H1 (cell line): ENCODE results near the gene RPL28. TPM values are rescaled to one million over a fixed set of nuclear protein-coding genes. Genes with fewer than 3 reads are reported as not detected.
A peak's percentile ranks its signal among the peaks of the same experiment; 100 is the strongest.

ENCODE experiments used
- CTCF ChIA-PET: fragments of 300-600 bp; sonication (Branson Sonifier 250); formaldehyde crosslinking; loops from one replicate; lab custom pipeline; 2021; ENCODE audit not compliant: partially characterized antibody; lab: Charles Lee
- POLR2A ChIA-PET: fragments of 300-600 bp; sonication (Branson Sonifier 250); formaldehyde crosslinking; loops from one replicate; lab custom pipeline; 2021; ENCODE audit warnings: inconsistent platforms; ENCODE audit not compliant: partially characterized antibody; lab: Charles Lee
- DNase-seq, 2 experiments: peaks; one replicate each; pipeline versions ENCODE4 v3.0.0 to v3.0.0-alpha.2; 2010 to 2022; ENCODE audit warnings: low spot score in 2 of 2, low read depth in 1 of 2, mixed read lengths in 1 of 2
- FAIRE-seq: peaks from 2 replicates; lab custom pipeline; 2011; peaks lifted over from hg19 to GRCh38; lab: Jason Lieb, UNC
- H2AFZ ChIP-seq: 2 replicates; pipeline ENCODE4 v1.8.1; 2012; ENCODE audit warnings: low read length, inconsistent platforms
- H2AK5ac ChIP-seq: 2 replicates; pipeline ENCODE4 v1.6.1; 2013; ENCODE audit warnings: low read depth, low read length
- H2BK120ac ChIP-seq: replicated peaks from 2 replicates; pipeline ENCODE3; 2013; ENCODE audit warnings: low read depth, low read length, inconsistent platforms
- H2BK12ac ChIP-seq: 2 replicates; pipeline ENCODE4 v1.6.1; 2013; ENCODE audit warnings: low read depth, low read length
- H2BK15ac ChIP-seq: 2 replicates; pipeline ENCODE4 v1.6.1; 2013; ENCODE audit warnings: low read length
- H2BK20ac ChIP-seq: 2 replicates; pipeline ENCODE4 v1.6.1; 2013; ENCODE audit warnings: low read length
- H2BK5ac ChIP-seq: 2 replicates; pipeline ENCODE4 v1.6.1; 2013; ENCODE audit warnings: low read depth, low read length
- H3K14ac ChIP-seq: 2 replicates; pipeline ENCODE4 v1.6.1; 2013; ENCODE audit warnings: inconsistent platforms; ENCODE audit not compliant: insufficient read length
- H3K18ac ChIP-seq: 2 replicates; pipeline ENCODE4 v1.6.1; 2013; ENCODE audit warnings: low read length; ENCODE audit errors: extremely low read depth
- H3K23ac ChIP-seq: 2 replicates; pipeline ENCODE4 v1.6.1; 2013; ENCODE audit warnings: inconsistent platforms; ENCODE audit not compliant: insufficient read length
- H3K23me2 ChIP-seq: 2 replicates; pipeline ENCODE4 v1.6.1; 2013; ENCODE audit warnings: low read depth, low read length
- H3K27ac ChIP-seq: 2 replicates; pipeline ENCODE4 v1.6.1; 2011; ENCODE audit warnings: low read depth, low read length, inconsistent platforms
- H3K27me3 ChIP-seq, 4 experiments: replicated peaks in 1 of 4; 1 replicate in 1 of 4; 2 replicates in 3 of 4; pipeline versions ENCODE4 v1.6.1 to v1.8.1; 2011 to 2013; ENCODE audit warnings: low read length in 3 of 4, mild to moderate bottlenecking in 3 of 4, inconsistent platforms in 2 of 4, mixed read lengths in 2 of 4, moderate library complexity in 1 of 4; ENCODE audit not compliant: control insufficient read depth in 3 of 4, insufficient read depth in 3 of 4; ENCODE audit errors: extremely low read depth in 1 of 4
- H3K36me3 ChIP-seq, 4 experiments: 2 replicates each; pipeline versions ENCODE4 v1.6.1 to v1.8.1; 2011 to 2013; ENCODE audit warnings: mild to moderate bottlenecking in 4 of 4, low read length in 3 of 4, moderate library complexity in 2 of 4, control low read depth in 1 of 4, inconsistent platforms in 1 of 4; ENCODE audit not compliant: insufficient read depth in 4 of 4, control insufficient read depth in 2 of 4
- H3K4ac ChIP-seq: replicated peaks from 2 replicates; pipeline ENCODE3; 2013; ENCODE audit warnings: low read length, low read depth, mixed read lengths, inconsistent platforms; ENCODE audit not compliant: insufficient read length
- H3K4me1 ChIP-seq, 4 experiments: replicated peaks in 1 of 4; 1 replicate in 1 of 4; 2 replicates in 3 of 4; pipeline versions ENCODE4 v1.6.1 to v1.8.1; 2011 to 2013; ENCODE audit warnings: low read length in 3 of 4, inconsistent platforms in 2 of 4, mixed read lengths in 1 of 4; ENCODE audit not compliant: insufficient read depth in 4 of 4, control insufficient read depth in 3 of 4
- H3K4me2 ChIP-seq, 2 experiments: 2 replicates each; pipeline versions ENCODE4 v1.6.1 to v1.8.1; 2011 to 2013; ENCODE audit warnings: low read depth in 2 of 2, low read length in 2 of 2, control low read depth in 1 of 2, inconsistent platforms in 1 of 2, mild to moderate bottlenecking in 1 of 2; ENCODE audit not compliant: insufficient read depth in 1 of 2
- H3K4me3 ChIP-seq, 4 experiments: fragments of 200-600, 300-600 bp in 1 of 4; sonication (generic), shearing (Covaris generic), sonication (Bioruptor Twin) in 1 of 4; 2 replicates each; pipeline versions ENCODE4 v1.5.1 to v1.8.1; 2011 to 2016; ENCODE audit warnings: low read length in 4 of 4, low read depth in 3 of 4, control low read depth in 2 of 4, inconsistent platforms in 2 of 4, mild to moderate bottlenecking in 2 of 4, mixed read lengths in 1 of 4, moderate library complexity in 1 of 4; ENCODE audit not compliant: insufficient read depth in 2 of 4; ENCODE audit errors: extremely low read depth in 1 of 4
- H3K56ac ChIP-seq: replicated peaks from 2 replicates; pipeline ENCODE3; 2013; ENCODE audit warnings: low read depth, mild to moderate bottlenecking, mixed read lengths, low read length, inconsistent platforms; ENCODE audit not compliant: insufficient read length
- H3K79me1 ChIP-seq: 2 replicates; pipeline ENCODE4 v1.6.1; 2013; ENCODE audit warnings: low read depth, low read length, control low read depth
- H3K79me2 ChIP-seq, 2 experiments: 2 replicates each; pipeline versions ENCODE4 v1.6.1 to v1.8.1; 2012 to 2013; ENCODE audit warnings: low read length in 2 of 2, mild to moderate bottlenecking in 2 of 2, inconsistent platforms in 1 of 2; ENCODE audit not compliant: insufficient read depth in 2 of 2, control insufficient read depth in 1 of 2
- H3K9ac ChIP-seq, 4 experiments: replicated peaks in 1 of 4; 1 replicate in 1 of 4; 2 replicates in 3 of 4; pipeline versions ENCODE4 v1.6.1 to v1.8.1; 2011 to 2013; ENCODE audit warnings: low read depth in 3 of 4, low read length in 3 of 4, control low read depth in 2 of 4, mild to moderate bottlenecking in 2 of 4, moderate library complexity in 2 of 4, inconsistent platforms in 1 of 4; ENCODE audit errors: extremely low read depth in 1 of 4
- H3K9me3 ChIP-seq, 2 experiments: 2 replicates each; pipeline versions ENCODE4 v1.6.1 to v1.8.1; 2012 to 2013; ENCODE audit warnings: mild to moderate bottlenecking in 2 of 2, moderate library complexity in 2 of 2, control low read depth in 1 of 2, inconsistent platforms in 1 of 2, low read depth in 1 of 2, low read length in 1 of 2, mixed read lengths in 1 of 2; ENCODE audit not compliant: insufficient read depth in 2 of 2
- H4K20me1 ChIP-seq, 2 experiments: replicated peaks in 1 of 2; 2 replicates each; pipeline versions ENCODE3 to v1.8.1; 2011 to 2013; ENCODE audit warnings: inconsistent platforms in 2 of 2, low read length in 2 of 2, mild to moderate bottlenecking in 1 of 2; ENCODE audit not compliant: insufficient read depth in 2 of 2, control insufficient read depth in 1 of 2
- H4K5ac ChIP-seq: 2 replicates; pipeline ENCODE4 v1.6.1; 2013; ENCODE audit warnings: low read length, low read depth, mixed read lengths, inconsistent platforms; ENCODE audit not compliant: insufficient read length
- H4K8ac ChIP-seq: 2 replicates; pipeline ENCODE4 v1.8.0; 2013; ENCODE audit warnings: mild to moderate bottlenecking, moderate library complexity, low read length, inconsistent platforms; ENCODE audit not compliant: insufficient read depth; ENCODE audit errors: extremely low read depth
- H4K91ac ChIP-seq: replicated peaks from 2 replicates; pipeline ENCODE3; 2013; ENCODE audit warnings: low read length, mixed read lengths, inconsistent platforms; ENCODE audit not compliant: insufficient read length
- JUN ChIP-seq: IDR thresholded peaks from 2 replicates; pipeline ENCODE4 v1.6.1; 2011; ENCODE audit warnings: low read depth, mild to moderate bottlenecking, improper control_type of control experiment, low read length
- MAX ChIP-seq: IDR thresholded peaks from 2 replicates; pipeline ENCODE4 v1.6.1; 2012; ENCODE audit warnings: inconsistent platforms
- SUZ12 ChIP-seq: fragments of 200-600 bp; sonication (generic); IDR thresholded peaks from 2 replicates; pipeline ENCODE4 v1.6.1; 2012; ENCODE audit warnings: mild to moderate bottlenecking, inconsistent platforms, low read length, moderate library complexity, mixed read lengths
- USF2 ChIP-seq: IDR thresholded peaks from 2 replicates; pipeline ENCODE4 v1.6.1; 2011; ENCODE audit warnings: low read length, improper control_type of control experiment
- WGBS, 2 experiments: shearing (Covaris generic) in 1 of 2; methylation state at CpG; one replicate each; pipeline versions ENCODE4 v1.1.6 to v1.1.7; 2013 to 2015; ENCODE audit warnings: low lambda C conversion rate in 2 of 2, mixed read lengths in 2 of 2, inconsistent platforms in 1 of 2, low coverage in 1 of 2, missing lambda C conversion rate in 1 of 2; ENCODE audit not compliant: insufficient replicate concordance in 2 of 2, insufficient coverage in 1 of 2, insufficient read length in 1 of 2; ENCODE audit errors: extremely low coverage in 1 of 2, missing lambda C conversion rate in 1 of 2; 5-methylcytosine and 5-hydroxymethylcytosine counted together
- polyA plus RNA-seq, 7 experiments: library from polyadenylated mRNA; depleted of rRNA in 3 of 7; stranded (reverse) in 5 of 7; unstranded in 2 of 7; fragments of >200 nt in 5 of 7; fragments of 200-250 nt in 2 of 7; gene quantifications; 1 replicate in 5 of 7; 2 replicates in 1 of 7; 4 replicates in 1 of 7; pipeline versions ENCODE4 v1.2.1 to v1.2.3, GENCODE V29; 2011 to 2013; ENCODE audit warnings: missing spikeins in 2 of 7, mixed read lengths in 2 of 7
- total RNA-seq: library from RNA; stranded (reverse); fragmentation: NEBNext Ultra II Directional; extraction: Animal tissue kit (Norgen Biotek cat#: 25700); gene quantifications from 2 replicates; pipeline ENCODE4 v1.2.1, GENCODE V29; 2021
- TF ChIP-seq, protein P1 (sequence below): IDR thresholded peaks from 2 replicates; pipeline ENCODE4 v1.6.1; 2012; ENCODE audit warnings: inconsistent platforms

RPL28 gene
- total and polyA plus RNA-seq, 2 of the 8 experiments (the other 6 are each of a cell fraction or from before 2014, with no cell fraction given): 2,123 to 8,402 TPM

DNA sequence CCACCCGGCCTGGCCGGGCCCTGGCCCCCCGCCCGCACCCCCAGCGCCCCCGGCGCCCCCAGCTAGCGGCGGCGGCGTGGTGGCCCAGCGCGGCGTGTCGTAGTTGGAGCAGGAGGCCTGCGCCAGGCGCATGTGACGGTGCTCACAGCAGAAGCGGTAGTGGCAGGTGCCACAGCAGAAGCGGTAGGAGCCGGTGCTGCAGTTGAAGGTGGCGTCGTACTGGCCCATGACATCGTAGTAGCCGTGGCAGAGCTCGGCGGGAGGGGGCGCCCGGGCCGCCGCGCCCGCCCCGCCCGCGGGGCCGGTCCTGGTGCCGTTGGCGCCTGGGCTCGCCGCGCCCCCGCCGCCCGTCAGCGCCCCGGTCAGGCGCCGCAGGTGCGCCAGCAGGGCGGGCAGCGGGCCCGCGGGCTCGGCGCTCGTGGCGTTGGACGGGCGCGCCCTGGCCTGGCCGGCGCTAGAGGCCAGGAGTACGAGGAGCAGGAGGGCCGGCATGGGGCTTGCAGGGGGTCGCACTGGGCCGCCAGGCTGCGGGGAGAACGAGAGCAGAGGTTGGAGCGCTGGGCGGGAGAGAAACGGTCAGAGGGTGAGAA lies 56.7 kb downstream of the RPL28 start:
- no peak overlapping the region for H4K5ac ChIP-seq
- H3K4me3 ChIP-seq: peak overlapping the region in 2 of 4 experiments; percentile 18 to 65; a peak in 3 of 8 replicates
- H3K27me3 ChIP-seq: peaks cover 45 to 91% (median 80%) of the 10 kb centered on the region in 4 experiments
- FAIRE-seq (no peak), DNase-seq (peak in 1 of 2 experiments; percentile 71)
- H2AK5ac ChIP-seq: no peak overlapping the region
- H3K14ac ChIP-seq: no peak overlapping the region
- no peak overlapping the region; the same call in 1 of the 2 replicates for H4K8ac ChIP-seq
- no peaks in the 10 kb centered on the region for H3K9me3 ChIP-seq
- no peak overlapping the region for H2BK20ac ChIP-seq
- no peak overlapping the region for H3K4ac ChIP-seq
- H3K36me3 ChIP-seq: no peaks in the 10 kb centered on the region
- H2AFZ ChIP-seq: no peak overlapping the region
- H3K56ac ChIP-seq: no peak overlapping the region
- no peak overlapping the region for H3K23ac ChIP-seq
- TF ChIP-seq MAX (peak; percentile 81), JUN (no peak), USF2 (no peak), SUZ12 (no peak; the same call in 1 of the 2 replicates)
- TF ChIP-seq, protein P1, sequence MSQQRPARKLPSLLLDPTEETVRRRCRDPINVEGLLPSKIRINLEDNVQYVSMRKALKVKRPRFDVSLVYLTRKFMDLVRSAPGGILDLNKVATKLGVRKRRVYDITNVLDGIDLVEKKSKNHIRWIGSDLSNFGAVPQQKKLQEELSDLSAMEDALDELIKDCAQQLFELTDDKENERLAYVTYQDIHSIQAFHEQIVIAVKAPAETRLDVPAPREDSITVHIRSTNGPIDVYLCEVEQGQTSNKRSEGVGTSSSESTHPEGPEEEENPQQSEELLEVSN: peak; percentile 72; the same call in 1 of the 2 replicates
- no peaks in the 10 kb centered on the region for H3K79me2 ChIP-seq
- H2BK120ac ChIP-seq: no peak overlapping the region
- no peak overlapping the region for H2BK12ac ChIP-seq
- ChIA-PET CTCF (interaction anchor here (0.6 to 1.6 kb wide), 4 partner anchors 11 to 303 kb away, joined by 3 to 8 read pairs (median 3); no protein-coding TSS in a partner anchor), POLR2A (interaction anchor here (0.8 to 4.4 kb wide), 5 partner anchors 10 to 59 kb away, joined by 4 to 21 read pairs (median 5); partner anchors contain the start of genes TMEM238 and UBE2S)
- peaks cover 6 to 21% (median 9%) of the 10 kb centered on the region in 4 experiments for H3K4me1 ChIP-seq
- peaks cover 3 to 19% of the 10 kb centered on the region in 2 experiments for H4K20me1 ChIP-seq
- H4K91ac ChIP-seq: no peak overlapping the region
- no peaks in the 10 kb centered on the region for H3K79me1 ChIP-seq
- H2BK5ac ChIP-seq: no peak overlapping the region
- H3K27ac ChIP-seq: no peak overlapping the region
- 4% methylated on average over 17 of the region's 72 CpGs; no CpG with 5 or more reads in 1 of the 2 experiments for WGBS, 2 experiments
- no peak overlapping the region for H3K9ac ChIP-seq
- H3K18ac ChIP-seq: no peak overlapping the region
- H3K23me2 ChIP-seq: peaks cover 14% of the 10 kb centered on the region; the same call in 1 of the 2 replicates
- no peak overlapping the region for H2BK15ac ChIP-seq
- peak overlapping the region; percentile 82 to 92 for H3K4me2 ChIP-seq
